ENCODE data around the gene MCM5. TPM values are rescaled to one million over a fixed set of nuclear protein-coding genes. Genes with fewer than 3 reads are reported as not detected.

The MCM5 gene
- total RNA-seq, 1 experiment from 2014 or later = 112 TPM

DNA sequence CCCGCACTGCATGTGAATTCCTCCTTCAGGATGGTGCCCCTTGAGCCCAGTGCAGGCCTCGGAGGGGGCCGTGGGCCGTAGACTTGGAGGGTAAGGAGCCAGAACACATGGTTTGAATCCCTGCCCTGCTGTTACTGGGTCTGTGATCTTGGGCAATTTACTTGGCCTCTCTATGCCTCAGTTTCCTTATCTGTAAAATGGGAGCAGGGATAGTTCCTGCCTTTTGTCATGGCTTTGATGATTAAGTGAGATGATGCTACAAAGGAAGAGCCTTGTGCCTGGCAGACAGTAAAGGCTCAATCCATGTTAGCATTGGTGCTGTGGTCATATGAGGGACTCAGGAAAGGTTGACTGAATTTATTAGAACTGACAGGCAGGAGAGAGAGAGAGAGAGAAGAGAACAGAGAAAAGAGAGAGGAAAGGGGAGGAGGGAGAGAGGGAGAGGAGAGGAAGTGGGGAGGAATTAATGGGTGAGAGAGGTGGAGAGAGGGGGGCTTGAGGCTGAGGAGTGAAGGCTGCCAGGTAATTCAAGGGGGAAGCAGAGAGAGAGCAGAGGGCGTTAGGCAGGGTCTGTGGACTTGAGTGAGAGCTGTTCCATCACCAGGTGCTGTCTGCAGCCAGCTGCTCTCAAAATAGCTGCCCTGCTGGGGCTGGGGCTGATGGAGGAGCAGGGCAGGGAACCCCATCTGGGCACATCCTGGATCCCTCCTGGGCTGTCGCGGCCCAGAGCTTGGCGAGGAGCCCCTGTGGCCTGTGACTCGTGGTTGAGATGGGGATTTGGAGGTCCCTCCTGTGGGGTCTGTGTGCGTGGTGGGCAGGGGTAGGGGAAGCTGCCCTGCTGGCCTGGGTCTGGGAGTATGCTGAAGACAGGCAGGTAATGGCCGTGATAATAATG lies 44.1 kb downstream of the MCM5 start:
- Histone ChIP-seq H3K9me2 (replicated peaks; ENCODE audit: low read length) (no peaks in the 10 kb centered on the region), H3F3A (ENCODE audit: low read length, unreplicated experiment) (no peaks in the 10 kb centered on the region), H3K9ac (ENCODE audit: low read length) (no peak overlapping the region), H3K27me3 (ENCODE audit: low read length) (no peaks in the 10 kb centered on the region), H3K79me2 (ENCODE audit: low read length) (no peaks in the 10 kb centered on the region), H3K4me3 (ENCODE audit: low read length) (no peak overlapping the region), H4K20me1 (ENCODE audit: low read length) (no peaks in the 10 kb centered on the region), H3K27ac (ENCODE audit: low read length) (no peak overlapping the region), H2AFZ (ENCODE audit: low read length) (no peak overlapping the region), H3K9me3 (ENCODE audit: low read length) (no peaks in the 10 kb centered on the region), H3K4me2 (ENCODE audit: low read length) (no peak overlapping the region), H3K4me1 (ENCODE audit: insufficient read depth, low read length) (peaks cover 13% of the 10 kb centered on the region), H3K36me3 (ENCODE audit: low read depth, low read length) (no peaks in the 10 kb centered on the region)
- TF ChIP-seq, protein P1, sequence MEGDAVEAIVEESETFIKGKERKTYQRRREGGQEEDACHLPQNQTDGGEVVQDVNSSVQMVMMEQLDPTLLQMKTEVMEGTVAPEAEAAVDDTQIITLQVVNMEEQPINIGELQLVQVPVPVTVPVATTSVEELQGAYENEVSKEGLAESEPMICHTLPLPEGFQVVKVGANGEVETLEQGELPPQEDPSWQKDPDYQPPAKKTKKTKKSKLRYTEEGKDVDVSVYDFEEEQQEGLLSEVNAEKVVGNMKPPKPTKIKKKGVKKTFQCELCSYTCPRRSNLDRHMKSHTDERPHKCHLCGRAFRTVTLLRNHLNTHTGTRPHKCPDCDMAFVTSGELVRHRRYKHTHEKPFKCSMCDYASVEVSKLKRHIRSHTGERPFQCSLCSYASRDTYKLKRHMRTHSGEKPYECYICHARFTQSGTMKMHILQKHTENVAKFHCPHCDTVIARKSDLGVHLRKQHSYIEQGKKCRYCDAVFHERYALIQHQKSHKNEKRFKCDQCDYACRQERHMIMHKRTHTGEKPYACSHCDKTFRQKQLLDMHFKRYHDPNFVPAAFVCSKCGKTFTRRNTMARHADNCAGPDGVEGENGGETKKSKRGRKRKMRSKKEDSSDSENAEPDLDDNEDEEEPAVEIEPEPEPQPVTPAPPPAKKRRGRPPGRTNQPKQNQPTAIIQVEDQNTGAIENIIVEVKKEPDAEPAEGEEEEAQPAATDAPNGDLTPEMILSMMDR (conservative IDR thresholded peaks at IDR 0.05; ENCODE audit: low read depth, low read length) = no peak
- no peak for TF ChIP-seq EZH2phosphoT487 (IDR thresholded peaks at IDR 0.05; ENCODE audit: borderline replicate concordance, low read length)
- no peak for TF ChIP-seq EZH2 (IDR thresholded peaks at IDR 0.05; ENCODE audit: low read length, unreplicated experiment)
- ATAC-seq = no peak
- DNase-seq = no peak
- ChIA-PET CTCF (no interaction called here), POLR2A (ENCODE audit: unreplicated experiment) (no interaction called here)
- BruUV-seq (replicated peaks) = no TSS peak
- intact Hi-C loops (cut with micrococcal nuclease) = no loop called here

DNA sequence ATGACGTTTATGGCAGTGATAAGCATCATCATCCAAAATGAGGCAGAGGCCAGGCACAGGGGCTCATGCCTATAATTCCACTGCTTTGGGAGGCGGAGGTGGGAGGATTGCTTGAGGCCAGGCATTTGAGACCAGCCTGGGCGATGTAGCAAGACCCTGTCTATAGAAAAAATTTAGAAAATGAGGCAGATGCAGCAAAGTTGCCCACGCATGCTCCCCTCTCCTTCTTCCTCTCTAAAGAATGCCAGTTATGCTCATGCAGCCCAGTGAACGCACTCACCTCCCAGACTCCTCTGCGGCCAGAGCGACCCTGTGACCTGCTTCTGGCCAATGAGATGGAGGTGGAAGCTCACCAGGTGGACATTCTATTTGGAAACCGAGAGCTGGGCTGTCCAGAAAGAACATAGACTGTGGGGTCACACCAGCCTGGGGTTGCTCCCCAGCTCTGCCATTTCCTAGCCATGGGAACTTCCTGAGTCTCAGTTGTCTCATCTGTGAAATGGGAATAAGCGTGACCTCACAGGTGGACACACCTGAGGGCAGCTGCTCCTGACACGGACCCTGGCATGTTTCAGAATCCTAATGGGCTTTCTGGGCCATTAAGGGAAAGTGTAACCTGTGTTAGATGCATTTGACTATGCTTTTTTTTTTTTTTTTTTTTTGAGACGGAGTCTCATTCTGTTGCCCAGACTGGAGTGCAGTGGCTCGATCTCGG lies 44.9 kb downstream of the MCM5 start:
- no peaks in the 10 kb centered on the region for H3K79me2 ChIP-seq (ENCODE audit: low read length)
- ATAC-seq (no peak), DNase-seq (no peak)
- ChIA-PET POLR2A (ENCODE audit: unreplicated experiment) (no interaction called here), CTCF (interaction anchor here (0.6 kb wide), 1 partner anchor 87 kb away, joined by 3 read pairs; no protein-coding TSS in a partner anchor)
- no peaks in the 10 kb centered on the region for H3K9me2 ChIP-seq (replicated peaks; ENCODE audit: low read length)
- TF ChIP-seq, protein P1 (conservative IDR thresholded peaks at IDR 0.05; ENCODE audit: low read depth, low read length) = no peak
- no peak for TF ChIP-seq EZH2phosphoT487 (IDR thresholded peaks at IDR 0.05; ENCODE audit: borderline replicate concordance, low read length)
- TF ChIP-seq EZH2 (IDR thresholded peaks at IDR 0.05; ENCODE audit: low read length, unreplicated experiment) = no peak
- H3K9me3 ChIP-seq (ENCODE audit: low read length) = no peaks in the 10 kb centered on the region
- no peak overlapping the region for H3K4me3 ChIP-seq (ENCODE audit: low read length)
- intact Hi-C loops (cut with micrococcal nuclease) = no loop called here
- no peak overlapping the region for H2AFZ ChIP-seq (ENCODE audit: low read length)
- H4K20me1 ChIP-seq (ENCODE audit: low read length) = no peaks in the 10 kb centered on the region
- no peak overlapping the region for H3K9ac ChIP-seq (ENCODE audit: low read length)
- H3K4me1 ChIP-seq (ENCODE audit: insufficient read depth, low read length) = peaks cover 13% of the 10 kb centered on the region
- no peaks in the 10 kb centered on the region for H3K36me3 ChIP-seq (ENCODE audit: low read depth, low read length)
- no peaks in the 10 kb centered on the region for H3K27me3 ChIP-seq (ENCODE audit: low read length)
- no peak overlapping the region for H3K4me2 ChIP-seq (ENCODE audit: low read length)
- BruUV-seq (replicated peaks) = no TSS peak
- H3F3A ChIP-seq (ENCODE audit: low read length, unreplicated experiment) = no peaks in the 10 kb centered on the region
- no peak overlapping the region for H3K27ac ChIP-seq (ENCODE audit: low read length)

Measured in PC-3 (cell line).